Endodermal cell (in vitro differentiated cells): ENCODE measurements around the gene COX7A1. TPM values are rescaled to one million over a fixed set of nuclear protein-coding genes. Genes with fewer than 3 reads are reported as not detected.
"Not testable (repeated sequence)": the region's sequence is repeated elsewhere in the genome, so short reads cannot be mapped to it uniquely, and the experiment has no call there.

Experiments used
- DNase-seq: peaks from one replicate; pipeline ENCODE4 v3.0.0-alpha.2; 2017
- H3K27ac ChIP-seq: 2 replicates; pipeline ENCODE4 v1.5.1; 2013; ENCODE audit warnings: mild to moderate bottlenecking, low read depth, low read length, moderate library complexity
- H3K27me3 ChIP-seq: 2 replicates; pipeline ENCODE4 v1.6.1; 2013; ENCODE audit warnings: mild to moderate bottlenecking, low read length, moderate library complexity; ENCODE audit not compliant: insufficient read depth, control insufficient read depth, poor library complexity, severe bottlenecking
- H3K36me3 ChIP-seq: 2 replicates; pipeline ENCODE4 v1.7.0; 2013; ENCODE audit warnings: mild to moderate bottlenecking, low read length, moderate library complexity; ENCODE audit not compliant: control insufficient read depth, insufficient read depth
- H3K4me1 ChIP-seq: one replicate; pipeline ENCODE4 v1.7.0; 2013; ENCODE audit warnings: low read length; ENCODE audit not compliant: control insufficient read depth, insufficient read depth
- H3K4me3 ChIP-seq: 2 replicates; pipeline ENCODE4 v1.5.1; 2013; ENCODE audit warnings: mild to moderate bottlenecking, low read length, moderate library complexity
- H3K9ac ChIP-seq: 2 replicates; pipeline ENCODE4 v1.6.1; 2013; ENCODE audit warnings: mild to moderate bottlenecking, low read length, moderate library complexity; ENCODE audit not compliant: poor library complexity, severe bottlenecking; ENCODE audit errors: extremely low read depth
- H3K9me3 ChIP-seq: 2 replicates; pipeline ENCODE4 v1.6.1; 2013; ENCODE audit warnings: mild to moderate bottlenecking, low read length, moderate library complexity; ENCODE audit not compliant: control insufficient read depth
- H3K27ac Mint-ChIP-seq: 2 replicates; pipeline ENCODE4 v1.8.0; 2020; ENCODE audit warnings: mixed read lengths
- H3K27me3 Mint-ChIP-seq: 2 replicates; pipeline ENCODE4 v1.8.0; 2021; ENCODE audit warnings: mild to moderate bottlenecking, mixed read lengths; ENCODE audit not compliant: insufficient read depth
- H3K36me3 Mint-ChIP-seq: 2 replicates; pipeline ENCODE4 v1.8.0; 2020; ENCODE audit warnings: low read depth, mixed read lengths
- H3K4me1 Mint-ChIP-seq: 2 replicates; pipeline ENCODE4 v1.8.0; 2020; ENCODE audit warnings: mixed read lengths
- H3K4me3 Mint-ChIP-seq: 2 replicates; pipeline ENCODE4 v1.8.0; 2020; ENCODE audit warnings: mild to moderate bottlenecking, moderate library complexity, mixed read lengths
- H3K9me3 Mint-ChIP-seq: 2 replicates; pipeline ENCODE4 v1.8.0; 2020; ENCODE audit warnings: mild to moderate bottlenecking, mixed read lengths
- WGBS, 2 experiments: methylation state at CpG; one replicate each; pipeline versions ENCODE4 v1.1.5 to v1.1.7; 2013; ENCODE audit warnings: missing lambda C conversion rate in 2 of 2, mixed read lengths in 1 of 2; ENCODE audit not compliant: insufficient coverage in 1 of 2, insufficient read length in 1 of 2; 5-methylcytosine and 5-hydroxymethylcytosine counted together
- total RNA-seq, 2 donors: library from RNA; stranded (reverse); fragmentation: NEBNext Ultra II Directional in 1 of 2; extraction: Animal tissue kit (Norgen Biotek cat#: 25700) in 1 of 2; gene quantifications; 2 replicates in 1 of 2; 3 replicates in 1 of 2; pipeline ENCODE4 v1.2.1, GENCODE V29; 2021
- TF ChIP-seq, protein P1 (sequence below): fragments of 200-600 bp; sonication (generic); conservative IDR thresholded peaks from 2 replicates; pipeline ENCODE4 v1.5.0; 2021; ENCODE audit warnings: antibody characterized with exemption, mild to moderate bottlenecking

COX7A1 gene
- total RNA-seq, 2 donors from 2014 or later, result 1.4 to 2.4 TPM

- H3K4me1 Mint-ChIP-seq, result no peaks in the 10 kb centered on the region
- Histone ChIP-seq H3K9me3 (no peaks in the 10 kb centered on the region), H3K4me1 (no peaks in the 10 kb centered on the region), H3K9ac (no peak overlapping the region), H3K36me3 (no peaks in the 10 kb centered on the region), H3K27me3 (no peaks in the 10 kb centered on the region), H3K4me3 (no peak overlapping the region), H3K27ac (no peak overlapping the region)
- H3K4me3 Mint-ChIP-seq, result no peak overlapping the region
- no peaks in the 10 kb centered on the region for H3K9me3 Mint-ChIP-seq
- H3K36me3 Mint-ChIP-seq, result peaks cover 2% of the 10 kb centered on the region
- no peaks in the 10 kb centered on the region for H3K27me3 Mint-ChIP-seq
- DNase-seq, result no peak
- TF ChIP-seq, protein P1, sequence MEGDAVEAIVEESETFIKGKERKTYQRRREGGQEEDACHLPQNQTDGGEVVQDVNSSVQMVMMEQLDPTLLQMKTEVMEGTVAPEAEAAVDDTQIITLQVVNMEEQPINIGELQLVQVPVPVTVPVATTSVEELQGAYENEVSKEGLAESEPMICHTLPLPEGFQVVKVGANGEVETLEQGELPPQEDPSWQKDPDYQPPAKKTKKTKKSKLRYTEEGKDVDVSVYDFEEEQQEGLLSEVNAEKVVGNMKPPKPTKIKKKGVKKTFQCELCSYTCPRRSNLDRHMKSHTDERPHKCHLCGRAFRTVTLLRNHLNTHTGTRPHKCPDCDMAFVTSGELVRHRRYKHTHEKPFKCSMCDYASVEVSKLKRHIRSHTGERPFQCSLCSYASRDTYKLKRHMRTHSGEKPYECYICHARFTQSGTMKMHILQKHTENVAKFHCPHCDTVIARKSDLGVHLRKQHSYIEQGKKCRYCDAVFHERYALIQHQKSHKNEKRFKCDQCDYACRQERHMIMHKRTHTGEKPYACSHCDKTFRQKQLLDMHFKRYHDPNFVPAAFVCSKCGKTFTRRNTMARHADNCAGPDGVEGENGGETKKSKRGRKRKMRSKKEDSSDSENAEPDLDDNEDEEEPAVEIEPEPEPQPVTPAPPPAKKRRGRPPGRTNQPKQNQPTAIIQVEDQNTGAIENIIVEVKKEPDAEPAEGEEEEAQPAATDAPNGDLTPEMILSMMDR, result no peak
- H3K27ac Mint-ChIP-seq, result no peak overlapping the region
- WGBS, 2 experiments, result 88 to 95% methylated on average over 1 to 2 of the region's 2 CpGs
Measured at GRCh38 chr19:36196249-36196648, 44.0 kb upstream of the COX7A1 start.

DNA sequence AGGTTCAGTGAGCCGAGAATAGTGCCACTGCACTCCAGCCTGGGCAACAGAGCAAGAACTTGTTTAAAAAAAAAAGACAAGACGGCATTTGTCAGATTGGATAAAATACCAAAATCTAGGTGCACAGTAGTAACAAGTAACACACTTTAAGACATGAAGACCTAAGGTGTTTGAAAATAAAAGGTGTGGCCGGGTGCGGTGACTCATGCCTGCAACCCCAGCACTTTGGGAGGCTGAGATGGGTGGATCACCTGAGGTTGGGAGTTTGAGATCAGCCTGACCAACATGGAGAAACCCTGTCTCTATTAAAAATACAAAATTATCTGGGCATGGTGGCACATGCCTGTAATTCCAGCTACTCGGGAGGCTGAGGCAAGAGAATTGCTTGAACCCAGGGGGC, 34.5 kb upstream of the COX7A1 start:
- H3K4me3 Mint-ChIP-seq, H3K27me3 ChIP-seq, H3K27ac Mint-ChIP-seq, H3K4me1 Mint-ChIP-seq, H3K9ac ChIP-seq, H3K27ac ChIP-seq, H3K4me3 ChIP-seq, H3K9me3 Mint-ChIP-seq, H3K4me1 ChIP-seq, H3K27me3 Mint-ChIP-seq, DNase-seq: not testable (repeated sequence)
- peaks cover 11% of the 10 kb centered on the region for H3K36me3 ChIP-seq
- H3K36me3 Mint-ChIP-seq, result peaks cover 10% of the 10 kb centered on the region
- 92 to 94% methylated on average over 3 to 5 of the region's 5 CpGs for WGBS, 2 experiments
- peaks cover 16% of the 10 kb centered on the region for H3K9me3 ChIP-seq

DNA sequence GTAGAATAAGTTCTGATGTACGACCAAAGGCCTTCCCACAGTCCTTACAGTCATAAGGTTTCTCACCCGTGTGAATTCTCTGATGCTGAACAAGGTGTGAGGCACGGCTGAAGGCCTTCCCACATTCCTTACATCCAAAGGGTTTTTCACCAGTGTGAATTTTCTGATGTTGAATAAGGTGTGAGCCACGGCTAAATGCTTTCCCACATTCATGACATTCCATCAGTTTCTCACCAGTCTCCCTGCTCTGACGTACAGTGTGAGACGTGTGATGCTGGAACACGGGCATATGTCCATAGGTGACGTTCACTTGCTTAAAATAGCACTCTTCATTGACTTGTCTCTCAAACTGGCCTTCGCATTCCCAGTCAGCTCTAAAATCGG, 31.0 kb upstream of the COX7A1 start:
- TF ChIP-seq, protein P1, result no peak
- Mint-ChIP-seq H3K27ac (peak overlapping the region; percentile 59), H3K4me1 (no peaks in the 10 kb centered on the region), H3K9me3 (no peaks in the 10 kb centered on the region), H3K4me3 (no peak overlapping the region), H3K36me3 (peaks cover 10% of the 10 kb centered on the region), H3K27me3 (no peaks in the 10 kb centered on the region)
- peaks cover 11% of the 10 kb centered on the region for H3K36me3 ChIP-seq
- H3K27ac ChIP-seq, result peak overlapping the region; percentile 58
- WGBS, 2 experiments, result 88 to 94% methylated on average over 7 to 10 of the region's 10 CpGs
- DNase-seq, result peak; percentile 74
- H3K9me3 ChIP-seq, result peaks cover 16% of the 10 kb centered on the region
- no peak overlapping the region for H3K4me3 ChIP-seq
- H3K9ac ChIP-seq, result peak overlapping the region; percentile 43
- H3K4me1 ChIP-seq, result peaks cover 4% of the 10 kb centered on the region
- H3K27me3 ChIP-seq, result no peaks in the 10 kb centered on the region

DNA sequence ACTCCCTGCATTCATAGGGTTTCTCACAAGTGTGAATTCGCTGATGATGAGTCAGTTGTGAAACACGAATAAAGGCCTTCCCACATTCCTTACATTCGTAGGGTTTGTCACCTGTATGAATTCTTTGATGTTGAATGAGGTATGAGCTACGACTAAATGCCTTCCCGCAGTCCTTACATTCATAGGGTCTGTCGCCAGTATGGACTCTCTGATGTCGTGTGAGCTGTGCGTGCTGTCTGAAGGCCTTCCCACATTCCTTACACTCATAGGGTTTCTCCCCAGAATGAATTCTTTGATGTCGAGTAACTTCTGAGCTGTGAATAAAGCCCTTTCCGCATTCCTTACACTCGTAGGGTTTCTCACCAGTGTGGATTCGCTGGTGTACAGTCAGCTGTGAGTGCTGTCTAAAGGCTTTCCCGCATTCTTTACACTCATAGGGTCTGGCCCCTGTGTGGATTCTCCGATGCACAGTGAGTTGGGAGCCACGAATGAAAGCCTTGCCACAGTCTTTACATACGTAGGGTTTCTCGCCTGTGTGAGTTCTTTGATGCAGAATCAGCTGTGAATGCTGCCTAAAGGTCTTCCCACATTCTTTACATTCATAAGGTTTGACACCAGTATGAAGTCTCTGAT, 30.5 kb upstream of the COX7A1 start:
- H3K9ac ChIP-seq, result peak overlapping the region; percentile 43
- WGBS, 2 experiments, result 78 to 84% methylated on average over 9 to 17 of the region's 17 CpGs
- Mint-ChIP-seq H3K9me3 (no peaks in the 10 kb centered on the region), H3K27me3 (no peaks in the 10 kb centered on the region), H3K4me1 (no peaks in the 10 kb centered on the region), H3K36me3 (peaks cover 10% of the 10 kb centered on the region), H3K4me3 (no peak overlapping the region), H3K27ac (peak overlapping the region; percentile 59)
- H3K9me3 ChIP-seq, result peaks cover 16% of the 10 kb centered on the region
- no peaks in the 10 kb centered on the region for H3K27me3 ChIP-seq
- H3K4me1 ChIP-seq, result peaks cover 4% of the 10 kb centered on the region
- no peak overlapping the region for H3K4me3 ChIP-seq
- TF ChIP-seq, protein P1, result no peak
- peaks cover 11% of the 10 kb centered on the region for H3K36me3 ChIP-seq
- DNase-seq, result peak; percentile 77
- H3K27ac ChIP-seq, result peak overlapping the region; percentile 58

GRCh38 chr19:36179077-36179476, 26.8 kb upstream of the COX7A1 start:
- not testable (repeated sequence) for H3K4me3 Mint-ChIP-seq, H3K27me3 ChIP-seq, H3K27ac ChIP-seq, H3K9me3 Mint-ChIP-seq, H3K27me3 Mint-ChIP-seq, DNase-seq, H3K4me3 ChIP-seq, H3K4me1 Mint-ChIP-seq, H3K4me1 ChIP-seq, H3K9ac ChIP-seq, H3K27ac Mint-ChIP-seq
- peaks cover 10% of the 10 kb centered on the region for H3K36me3 Mint-ChIP-seq
- H3K9me3 ChIP-seq, result peaks cover 16% of the 10 kb centered on the region
- WGBS, 2 experiments, result 65% methylated on average over 2 of the region's 2 CpGs; no CpG with 5 or more reads in 1 of the 2 experiments
- peaks cover 11% of the 10 kb centered on the region for H3K36me3 ChIP-seq
